ENCODE data around the gene LARP1. TPM values are rescaled to one million over a fixed set of nuclear protein-coding genes. Genes with fewer than 3 reads are reported as not detected.

Gene LARP1
- polyA plus RNA-seq, 2 of the 4 experiments (the other 2 are of a cell fraction): 87.0 to 112 TPM

DNA sequence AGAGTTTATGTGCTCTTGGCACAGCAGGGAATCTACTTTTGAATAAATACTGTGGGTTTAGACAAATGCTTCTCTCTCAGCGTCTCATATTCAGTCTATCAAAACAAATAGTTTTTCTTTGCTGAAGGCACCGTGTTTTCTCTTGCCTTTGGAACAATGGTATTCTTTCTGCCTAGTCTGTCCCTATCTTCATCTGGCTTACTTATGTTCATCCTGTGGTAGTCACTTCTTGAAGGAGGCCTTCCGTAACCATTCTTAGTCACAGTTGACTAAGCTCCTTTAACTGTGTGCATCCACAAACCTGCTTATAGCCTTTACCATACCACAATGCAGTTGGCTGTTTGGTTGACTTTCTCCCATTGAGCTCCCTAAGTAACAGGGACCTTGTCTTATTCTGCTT is 45.9 kb downstream of the LARP1 start:
- WGBS (ENCODE audit: missing lambda C conversion rate): 84% methylated on average over 3 of the region's 3 CpGs
- no peaks in the 10 kb centered on the region for H3K9me3 ChIP-seq
- H3K4me3 ChIP-seq: no peak overlapping the region
- ChIA-PET POLR2A (no interaction called here), CTCF (interaction anchor here (0.9 to 7.4 kb wide), 5 partner anchors 10 to 151 kb away, joined by 3 to 48 read pairs (median 4); no protein-coding TSS in a partner anchor)
- no peak overlapping the region for H3K4me2 ChIP-seq
- H3K4me1 ChIP-seq: no peaks in the 10 kb centered on the region
- H3K27ac ChIP-seq: no peak overlapping the region
- no peak for TF ChIP-seq FOSL2 (IDR thresholded peaks at IDR 0.05)
- no peak for TF ChIP-seq FOSL2 (CRISPR knock-in tag; IDR thresholded peaks at IDR 0.05)
- no peak for TF ChIP-seq NFE2L2 (conservative IDR thresholded peaks at IDR 0.05; ENCODE audit: low read length)
- TF ChIP-seq NR3C1 (IDR thresholded peaks at IDR 0.05): no peak
- TF ChIP-seq, protein P1, sequence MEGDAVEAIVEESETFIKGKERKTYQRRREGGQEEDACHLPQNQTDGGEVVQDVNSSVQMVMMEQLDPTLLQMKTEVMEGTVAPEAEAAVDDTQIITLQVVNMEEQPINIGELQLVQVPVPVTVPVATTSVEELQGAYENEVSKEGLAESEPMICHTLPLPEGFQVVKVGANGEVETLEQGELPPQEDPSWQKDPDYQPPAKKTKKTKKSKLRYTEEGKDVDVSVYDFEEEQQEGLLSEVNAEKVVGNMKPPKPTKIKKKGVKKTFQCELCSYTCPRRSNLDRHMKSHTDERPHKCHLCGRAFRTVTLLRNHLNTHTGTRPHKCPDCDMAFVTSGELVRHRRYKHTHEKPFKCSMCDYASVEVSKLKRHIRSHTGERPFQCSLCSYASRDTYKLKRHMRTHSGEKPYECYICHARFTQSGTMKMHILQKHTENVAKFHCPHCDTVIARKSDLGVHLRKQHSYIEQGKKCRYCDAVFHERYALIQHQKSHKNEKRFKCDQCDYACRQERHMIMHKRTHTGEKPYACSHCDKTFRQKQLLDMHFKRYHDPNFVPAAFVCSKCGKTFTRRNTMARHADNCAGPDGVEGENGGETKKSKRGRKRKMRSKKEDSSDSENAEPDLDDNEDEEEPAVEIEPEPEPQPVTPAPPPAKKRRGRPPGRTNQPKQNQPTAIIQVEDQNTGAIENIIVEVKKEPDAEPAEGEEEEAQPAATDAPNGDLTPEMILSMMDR (IDR thresholded peaks at IDR 0.05): no peak
- no peak for TF ChIP-seq HOXB13 (CRISPR knock-in tag; IDR thresholded peaks at IDR 0.05; ENCODE audit: low read depth)
- no peak for TF ChIP-seq FOXS1 (CRISPR knock-in tag; IDR thresholded peaks at IDR 0.05)
- no peak for TF ChIP-seq RARB (CRISPR knock-in tag; IDR thresholded peaks at IDR 0.05)
- TF ChIP-seq CHD2 (IDR thresholded peaks at IDR 0.05; ENCODE audit: low read length, partially characterized antibody): no peak
- TF ChIP-seq HEYL (CRISPR knock-in tag; IDR thresholded peaks at IDR 0.05): no peak
- no peak for DNase-seq (ENCODE audit: low read depth in 1 of 2, low spot score in 1 of 2)
- FAIRE-seq: no peak
- ATAC-seq: no peak

DNA sequence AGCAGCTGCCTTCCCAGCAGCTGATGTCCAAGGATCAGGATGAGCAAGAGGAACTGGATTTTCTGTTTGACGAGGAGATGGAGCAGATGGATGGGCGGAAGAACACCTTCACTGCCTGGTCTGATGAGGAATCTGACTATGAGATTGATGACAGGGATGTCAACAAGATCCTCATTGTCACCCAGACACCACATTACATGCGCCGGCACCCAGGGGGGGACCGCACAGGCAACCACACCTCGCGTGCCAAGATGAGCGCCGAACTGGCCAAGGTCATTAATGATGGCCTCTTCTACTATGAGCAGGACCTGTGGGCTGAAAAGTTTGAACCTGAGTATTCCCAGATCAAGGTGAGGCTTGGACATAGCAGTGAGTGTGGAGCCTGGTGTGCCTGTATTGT is 46.9 kb downstream of the LARP1 start:
- ChIA-PET CTCF (interaction anchor here (0.8 to 7.4 kb wide), 6 partner anchors 9 to 152 kb away, joined by 3 to 48 read pairs (median 4); no protein-coding TSS in a partner anchor), POLR2A (no interaction called here)
- H3K4me3 ChIP-seq: no peak overlapping the region
- no peaks in the 10 kb centered on the region for H3K9me3 ChIP-seq
- 81% methylated on average over 8 of the region's 9 CpGs for WGBS (ENCODE audit: missing lambda C conversion rate)
- no peak overlapping the region for H3K4me2 ChIP-seq
- ATAC-seq: no peak
- H3K4me1 ChIP-seq: no peaks in the 10 kb centered on the region
- H3K27ac ChIP-seq: no peak overlapping the region
- no peak for TF ChIP-seq RFX5 (IDR thresholded peaks at IDR 0.05)
- TF ChIP-seq NFE2L2 (conservative IDR thresholded peaks at IDR 0.05; ENCODE audit: low read length): no peak
- TF ChIP-seq KDM5A (IDR thresholded peaks at IDR 0.05): no peak
- TF ChIP-seq EHF (CRISPR knock-in tag; IDR thresholded peaks at IDR 0.05): no peak
- no peak for TF ChIP-seq POLR2A (IDR thresholded peaks at IDR 0.05; ENCODE audit: low read length)
- no peak for TF ChIP-seq FOSB (CRISPR knock-in tag; IDR thresholded peaks at IDR 0.05)
- TF ChIP-seq KDM1A (IDR thresholded peaks at IDR 0.05; ENCODE audit: low read depth): no peak
- TF ChIP-seq, protein P2, sequence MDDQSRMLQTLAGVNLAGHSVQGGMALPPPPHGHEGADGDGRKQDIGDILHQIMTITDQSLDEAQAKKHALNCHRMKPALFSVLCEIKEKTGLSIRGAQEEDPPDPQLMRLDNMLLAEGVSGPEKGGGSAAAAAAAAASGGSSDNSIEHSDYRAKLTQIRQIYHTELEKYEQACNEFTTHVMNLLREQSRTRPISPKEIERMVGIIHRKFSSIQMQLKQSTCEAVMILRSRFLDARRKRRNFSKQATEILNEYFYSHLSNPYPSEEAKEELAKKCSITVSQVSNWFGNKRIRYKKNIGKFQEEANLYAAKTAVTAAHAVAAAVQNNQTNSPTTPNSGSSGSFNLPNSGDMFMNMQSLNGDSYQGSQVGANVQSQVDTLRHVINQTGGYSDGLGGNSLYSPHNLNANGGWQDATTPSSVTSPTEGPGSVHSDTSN (IDR thresholded peaks at IDR 0.05): no peak
- no peak for TF ChIP-seq NPAS2 (CRISPR knock-in tag; IDR thresholded peaks at IDR 0.05; ENCODE audit: borderline replicate concordance)
- no peak for TF ChIP-seq CHD2 (IDR thresholded peaks at IDR 0.05; ENCODE audit: low read length, partially characterized antibody)
- no peak for DNase-seq (ENCODE audit: low read depth in 1 of 2, low spot score in 1 of 2)
- no peak for FAIRE-seq

DNA sequence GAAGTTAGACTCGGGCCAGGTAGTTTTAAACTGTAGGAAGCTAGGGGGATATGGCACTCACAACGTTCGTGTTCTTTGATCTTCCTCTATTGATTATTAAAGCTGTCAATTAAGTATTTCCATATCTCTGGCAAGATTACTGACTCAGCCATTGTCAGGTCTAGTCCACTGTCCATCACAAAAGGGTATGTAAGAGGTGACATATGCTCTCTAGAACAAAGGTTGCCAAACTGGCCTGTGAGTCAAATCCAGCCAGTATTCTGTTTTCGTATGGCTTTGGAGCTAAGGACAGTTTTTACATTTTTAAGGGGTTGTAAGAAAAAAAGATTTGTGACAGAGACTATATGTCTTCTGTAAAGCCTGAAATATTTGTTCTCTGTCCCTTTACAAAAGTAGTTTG is 51.0 kb downstream of the LARP1 start:
- FAIRE-seq (no peak), DNase-seq (ENCODE audit: low read depth in 1 of 2, low spot score in 1 of 2) (no peak), ATAC-seq (no peak)
- Histone ChIP-seq H3K9me3 (no peaks in the 10 kb centered on the region), H3K4me2 (no peak overlapping the region), H3K4me1 (no peaks in the 10 kb centered on the region), H3K27ac (no peak overlapping the region), H3K4me3 (no peak overlapping the region)
- TF ChIP-seq GATA3 (IDR thresholded peaks at IDR 0.05; ENCODE audit: borderline replicate concordance) (no peak), ESRRA (IDR thresholded peaks at IDR 0.05; ENCODE audit: borderline replicate concordance, low read length) (no peak), FOXS1 (CRISPR knock-in tag; IDR thresholded peaks at IDR 0.05) (no peak), SREBF2 (IDR thresholded peaks at IDR 0.05) (no peak), HEYL (CRISPR knock-in tag; IDR thresholded peaks at IDR 0.05) (no peak), RCOR1 (IDR thresholded peaks at IDR 0.05; ENCODE audit: low read depth, low read length) (no peak), MYC (IDR thresholded peaks at IDR 0.05; ENCODE audit: borderline replicate concordance, low read length) (no peak), CBX8 (IDR thresholded peaks at IDR 0.05) (no peak), NPAS2 (CRISPR knock-in tag; IDR thresholded peaks at IDR 0.05; ENCODE audit: borderline replicate concordance) (no peak), JUN (IDR thresholded peaks at IDR 0.05) (no peak), NFE2L2 (conservative IDR thresholded peaks at IDR 0.05; ENCODE audit: low read length) (no peak), HOXB5 (CRISPR knock-in tag; IDR thresholded peaks at IDR 0.05) (no peak)
- TF ChIP-seq, protein P3, sequence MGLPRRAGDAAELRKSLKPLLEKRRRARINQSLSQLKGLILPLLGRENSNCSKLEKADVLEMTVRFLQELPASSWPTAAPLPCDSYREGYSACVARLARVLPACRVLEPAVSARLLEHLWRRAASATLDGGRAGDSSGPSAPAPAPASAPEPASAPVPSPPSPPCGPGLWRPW (IDR thresholded peaks at IDR 0.05): no peak
- TF ChIP-seq, protein P4, sequence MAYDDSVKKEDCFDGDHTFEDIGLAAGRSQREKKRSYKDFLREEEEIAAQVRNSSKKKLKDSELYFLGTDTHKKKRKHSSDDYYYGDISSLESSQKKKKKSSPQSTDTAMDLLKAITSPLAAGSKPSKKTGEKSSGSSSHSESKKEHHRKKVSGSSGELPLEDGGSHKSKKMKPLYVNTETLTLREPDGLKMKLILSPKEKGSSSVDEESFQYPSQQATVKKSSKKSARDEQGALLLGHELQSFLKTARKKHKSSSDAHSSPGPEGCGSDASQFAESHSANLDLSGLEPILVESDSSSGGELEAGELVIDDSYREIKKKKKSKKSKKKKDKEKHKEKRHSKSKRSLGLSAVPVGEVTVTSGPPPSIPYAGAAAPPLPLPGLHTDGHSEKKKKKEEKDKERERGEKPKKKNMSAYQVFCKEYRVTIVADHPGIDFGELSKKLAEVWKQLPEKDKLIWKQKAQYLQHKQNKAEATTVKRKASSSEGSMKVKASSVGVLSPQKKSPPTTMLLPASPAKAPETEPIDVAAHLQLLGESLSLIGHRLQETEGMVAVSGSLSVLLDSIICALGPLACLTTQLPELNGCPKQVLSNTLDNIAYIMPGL (CRISPR knock-in tag; IDR thresholded peaks at IDR 0.05; ENCODE audit: borderline replicate concordance): no peak
- TF ChIP-seq, protein P5, sequence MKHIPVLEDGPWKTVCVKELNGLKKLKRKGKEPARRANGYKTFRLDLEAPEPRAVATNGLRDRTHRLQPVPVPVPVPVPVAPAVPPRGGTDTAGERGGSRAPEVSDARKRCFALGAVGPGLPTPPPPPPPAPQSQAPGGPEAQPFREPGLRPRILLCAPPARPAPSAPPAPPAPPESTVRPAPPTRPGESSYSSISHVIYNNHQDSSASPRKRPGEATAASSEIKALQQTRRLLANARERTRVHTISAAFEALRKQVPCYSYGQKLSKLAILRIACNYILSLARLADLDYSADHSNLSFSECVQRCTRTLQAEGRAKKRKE (CRISPR knock-in tag; IDR thresholded peaks at IDR 0.05; ENCODE audit: low read depth): no peak
- CTCF ChIA-PET: interaction anchor here (0.8 to 7.4 kb wide), 2 partner anchors 75 to 156 kb away, joined by 4 to 48 read pairs; no protein-coding TSS in a partner anchor
- 87% methylated on average over 4 of the region's 4 CpGs for WGBS (ENCODE audit: missing lambda C conversion rate)
- POLR2A ChIA-PET: no interaction called here

All from A549 (cell line).